ENCODE results near the gene ALMS1.
"Not testable (repeated sequence)": the region's sequence is repeated elsewhere in the genome, so short reads cannot be mapped to it uniquely, and the experiment has no call there.

ALMS1 gene, protein sequence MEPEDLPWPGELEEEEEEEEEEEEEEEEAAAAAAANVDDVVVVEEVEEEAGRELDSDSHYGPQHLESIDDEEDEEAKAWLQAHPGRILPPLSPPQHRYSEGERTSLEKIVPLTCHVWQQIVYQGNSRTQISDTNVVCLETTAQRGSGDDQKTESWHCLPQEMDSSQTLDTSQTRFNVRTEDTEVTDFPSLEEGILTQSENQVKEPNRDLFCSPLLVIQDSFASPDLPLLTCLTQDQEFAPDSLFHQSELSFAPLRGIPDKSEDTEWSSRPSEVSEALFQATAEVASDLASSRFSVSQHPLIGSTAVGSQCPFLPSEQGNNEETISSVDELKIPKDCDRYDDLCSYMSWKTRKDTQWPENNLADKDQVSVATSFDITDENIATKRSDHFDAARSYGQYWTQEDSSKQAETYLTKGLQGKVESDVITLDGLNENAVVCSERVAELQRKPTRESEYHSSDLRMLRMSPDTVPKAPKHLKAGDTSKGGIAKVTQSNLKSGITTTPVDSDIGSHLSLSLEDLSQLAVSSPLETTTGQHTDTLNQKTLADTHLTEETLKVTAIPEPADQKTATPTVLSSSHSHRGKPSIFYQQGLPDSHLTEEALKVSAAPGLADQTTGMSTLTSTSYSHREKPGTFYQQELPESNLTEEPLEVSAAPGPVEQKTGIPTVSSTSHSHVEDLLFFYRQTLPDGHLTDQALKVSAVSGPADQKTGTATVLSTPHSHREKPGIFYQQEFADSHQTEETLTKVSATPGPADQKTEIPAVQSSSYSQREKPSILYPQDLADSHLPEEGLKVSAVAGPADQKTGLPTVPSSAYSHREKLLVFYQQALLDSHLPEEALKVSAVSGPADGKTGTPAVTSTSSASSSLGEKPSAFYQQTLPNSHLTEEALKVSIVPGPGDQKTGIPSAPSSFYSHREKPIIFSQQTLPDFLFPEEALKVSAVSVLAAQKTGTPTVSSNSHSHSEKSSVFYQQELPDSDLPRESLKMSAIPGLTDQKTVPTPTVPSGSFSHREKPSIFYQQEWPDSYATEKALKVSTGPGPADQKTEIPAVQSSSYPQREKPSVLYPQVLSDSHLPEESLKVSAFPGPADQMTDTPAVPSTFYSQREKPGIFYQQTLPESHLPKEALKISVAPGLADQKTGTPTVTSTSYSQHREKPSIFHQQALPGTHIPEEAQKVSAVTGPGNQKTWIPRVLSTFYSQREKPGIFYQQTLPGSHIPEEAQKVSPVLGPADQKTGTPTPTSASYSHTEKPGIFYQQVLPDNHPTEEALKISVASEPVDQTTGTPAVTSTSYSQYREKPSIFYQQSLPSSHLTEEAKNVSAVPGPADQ (N-terminal part only)

DNA sequence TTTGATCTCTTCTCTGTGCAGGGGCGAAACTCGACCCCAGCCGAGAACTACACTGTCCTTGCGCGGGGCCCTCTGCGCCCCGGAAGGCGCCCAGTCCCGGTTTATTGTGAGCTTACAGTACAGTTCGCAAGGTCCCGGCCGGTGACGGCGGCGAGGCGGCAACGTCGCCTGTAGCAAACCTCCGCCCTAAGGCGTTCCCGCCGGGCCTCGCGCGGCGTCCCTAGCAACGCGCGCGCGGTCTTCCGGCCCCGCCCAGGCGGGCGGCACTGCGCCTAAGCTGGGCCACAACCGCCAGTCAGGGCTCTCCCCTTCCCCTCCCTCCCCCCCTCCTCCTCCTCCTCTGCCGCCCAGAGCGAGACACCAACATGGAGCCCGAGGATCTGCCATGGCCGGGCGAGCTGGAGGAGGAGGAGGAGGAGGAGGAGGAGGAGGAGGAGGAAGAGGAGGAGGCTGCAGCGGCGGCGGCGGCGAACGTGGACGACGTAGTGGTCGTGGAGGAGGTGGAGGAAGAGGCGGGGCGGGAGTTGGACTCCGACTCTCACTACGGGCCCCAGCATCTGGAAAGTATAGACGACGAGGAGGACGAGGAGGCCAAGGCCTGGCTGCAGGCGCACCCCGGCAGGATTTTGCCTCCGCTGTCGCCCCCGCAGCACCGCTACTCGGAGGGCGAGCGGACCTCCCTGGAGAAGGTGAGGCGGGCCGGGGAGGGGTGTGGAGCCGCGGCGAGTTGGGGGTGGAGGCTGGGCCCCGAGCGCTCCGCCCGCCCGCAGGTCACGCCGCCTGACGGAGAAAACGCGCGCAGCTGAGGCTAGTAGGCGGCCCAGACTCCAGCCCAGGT lies at the start of gene ALMS1:
ALMS1 (plus strand) TSS at position 333 of the 838 bp plus-strand sequence; CDS start at position 366, 33 bp downstream.
- DNase-seq (ENCODE audit: extremely low spot score): peak; percentile 94
- no peak for TF ChIP-seq FOXA1 (IDR thresholded peaks at IDR 0.05)
- TF ChIP-seq ZNF384 (IDR thresholded peaks at IDR 0.05): no peak
- no peak for TF ChIP-seq FOXK2 (IDR thresholded peaks at IDR 0.05)
- peak; percentile 58 for TF ChIP-seq L3MBTL2 (conservative IDR thresholded peaks at IDR 0.05)
- TF ChIP-seq ELF4 (IDR thresholded peaks at IDR 0.05): no peak; the same call in 1 of the 2 replicates
- ChIA-PET CTCF (no interaction called here), POLR2A (interaction anchor here (0.6 to 1.2 kb wide), 5 partner anchors 9 to 165 kb away, joined by 3 to 4 read pairs (median 3); partner anchors contain the start of gene CCT7)

DNA sequence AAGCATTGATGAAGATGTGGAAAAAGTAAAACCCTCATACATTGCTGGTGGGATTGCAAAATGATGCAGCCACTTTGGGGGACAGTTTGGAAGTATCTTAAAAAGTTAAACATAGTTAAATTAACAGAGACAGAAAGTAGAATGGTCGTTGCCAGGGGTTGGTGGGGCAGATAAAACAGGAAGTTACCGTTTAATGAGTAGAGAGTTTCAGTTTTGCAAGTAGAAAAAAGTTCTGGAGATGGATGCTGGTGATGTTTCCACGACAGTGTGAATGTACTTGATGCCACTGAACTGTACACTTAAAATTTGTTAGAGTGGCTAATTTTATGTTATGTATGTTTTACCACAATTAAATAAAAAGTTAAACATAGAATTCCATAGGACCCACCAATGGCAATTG lies 47.8 kb upstream of the ALMS1 start:
- ChIA-PET POLR2A (no interaction called here), CTCF (no interaction called here)
- TF ChIP-seq SUZ12 (IDR thresholded peaks at IDR 0.05) (no peak), HDGF (IDR thresholded peaks at IDR 0.05; ENCODE audit: borderline replicate concordance) (no peak), CTBP1 (IDR thresholded peaks at IDR 0.05; ENCODE audit: borderline replicate concordance) (no peak), FOXM1 (IDR thresholded peaks at IDR 0.05; ENCODE audit: borderline replicate concordance) (no peak), BHLHE40 (IDR thresholded peaks at IDR 0.05; ENCODE audit: borderline replicate concordance) (no peak), ARNT (IDR thresholded peaks at IDR 0.05) (no peak), TARDBP (IDR thresholded peaks at IDR 0.05) (no peak), LEF1 (IDR thresholded peaks at IDR 0.05; ENCODE audit: borderline replicate concordance) (no peak)
- TF ChIP-seq, protein P1, sequence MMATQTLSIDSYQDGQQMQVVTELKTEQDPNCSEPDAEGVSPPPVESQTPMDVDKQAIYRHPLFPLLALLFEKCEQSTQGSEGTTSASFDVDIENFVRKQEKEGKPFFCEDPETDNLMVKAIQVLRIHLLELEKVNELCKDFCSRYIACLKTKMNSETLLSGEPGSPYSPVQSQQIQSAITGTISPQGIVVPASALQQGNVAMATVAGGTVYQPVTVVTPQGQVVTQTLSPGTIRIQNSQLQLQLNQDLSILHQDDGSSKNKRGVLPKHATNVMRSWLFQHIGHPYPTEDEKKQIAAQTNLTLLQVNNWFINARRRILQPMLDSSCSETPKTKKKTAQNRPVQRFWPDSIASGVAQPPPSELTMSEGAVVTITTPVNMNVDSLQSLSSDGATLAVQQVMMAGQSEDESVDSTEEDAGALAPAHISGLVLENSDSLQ (IDR thresholded peaks at IDR 0.05): no peak
- no peak for DNase-seq (ENCODE audit: extremely low spot score)

DNA sequence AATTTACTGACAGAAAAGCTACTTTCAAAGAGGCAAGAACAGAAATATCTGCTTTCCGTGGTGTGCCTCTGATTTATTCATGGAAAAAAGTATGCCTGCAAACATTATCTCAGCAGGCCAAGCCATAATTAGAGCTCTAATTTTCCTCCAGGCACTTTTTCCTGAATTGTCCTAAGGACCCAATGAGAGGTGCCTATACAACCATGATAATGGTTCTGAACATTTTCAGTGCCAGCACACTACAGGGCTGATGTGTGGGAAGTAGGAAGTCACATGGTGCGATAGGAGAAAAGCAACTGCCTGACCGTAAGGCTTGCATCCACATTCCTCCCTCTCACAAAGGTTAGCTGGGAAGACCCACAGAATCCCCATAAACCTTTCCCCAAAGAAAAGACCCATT lies 46.4 kb upstream of the ALMS1 start:
- POLR2A ChIA-PET: no interaction called here
- no peak for DNase-seq (ENCODE audit: extremely low spot score)
- no peak for TF ChIP-seq HDGF (IDR thresholded peaks at IDR 0.05; ENCODE audit: borderline replicate concordance)
- TF ChIP-seq, protein P1 (IDR thresholded peaks at IDR 0.05): peak; percentile 11; the same call in 1 of the 2 replicates
- no peak for TF ChIP-seq TARDBP (IDR thresholded peaks at IDR 0.05)
- no peak for TF ChIP-seq LEF1 (IDR thresholded peaks at IDR 0.05; ENCODE audit: borderline replicate concordance)
- TF ChIP-seq BHLHE40 (IDR thresholded peaks at IDR 0.05; ENCODE audit: borderline replicate concordance): no peak
- no peak for TF ChIP-seq CTBP1 (IDR thresholded peaks at IDR 0.05; ENCODE audit: borderline replicate concordance)
- TF ChIP-seq ELF4 (IDR thresholded peaks at IDR 0.05): no peak
- TF ChIP-seq FOXA1 (IDR thresholded peaks at IDR 0.05): no peak
- CTCF ChIA-PET: interaction anchor here (0.7 to 0.9 kb wide), 2 partner anchors 49 to 970 kb away, joined by 3 to 5 read pairs; no protein-coding TSS in a partner anchor

DNA sequence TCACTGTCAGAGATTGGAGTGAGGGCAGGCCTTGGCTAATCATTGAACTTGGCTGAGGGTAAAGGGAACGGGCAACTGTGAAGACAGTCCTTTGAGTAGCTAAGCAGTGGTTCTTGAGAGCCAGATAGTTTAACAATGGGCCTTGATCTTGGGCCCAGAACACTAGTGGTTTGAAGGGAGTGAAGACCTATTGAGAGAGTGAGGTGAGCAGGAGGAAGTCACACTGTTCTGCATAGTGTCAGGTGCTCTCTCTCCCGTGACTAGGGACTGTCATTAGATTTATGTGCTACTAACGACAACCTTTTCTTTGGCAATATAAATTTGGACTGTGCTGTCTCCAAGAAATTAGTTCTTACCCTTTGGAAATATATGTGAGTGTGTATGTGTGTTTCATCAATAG lies 44.6 kb upstream of the ALMS1 start:
- no peak for TF ChIP-seq FOXK2 (IDR thresholded peaks at IDR 0.05)
- no peak for TF ChIP-seq TARDBP (IDR thresholded peaks at IDR 0.05)
- TF ChIP-seq ARNT (IDR thresholded peaks at IDR 0.05): no peak
- TF ChIP-seq, protein P1 (IDR thresholded peaks at IDR 0.05): no peak
- no peak for TF ChIP-seq NFRKB (IDR thresholded peaks at IDR 0.05)
- TF ChIP-seq L3MBTL2 (conservative IDR thresholded peaks at IDR 0.05): no peak
- TF ChIP-seq CTBP1 (IDR thresholded peaks at IDR 0.05; ENCODE audit: borderline replicate concordance): no peak
- no peak for TF ChIP-seq FOXA1 (IDR thresholded peaks at IDR 0.05)
- no peak for TF ChIP-seq SP1 (IDR thresholded peaks at IDR 0.05)
- no peak for TF ChIP-seq LEF1 (IDR thresholded peaks at IDR 0.05; ENCODE audit: borderline replicate concordance)
- TF ChIP-seq HDGF (IDR thresholded peaks at IDR 0.05; ENCODE audit: borderline replicate concordance): no peak
- no peak for TF ChIP-seq ZNF384 (IDR thresholded peaks at IDR 0.05)
- CTCF ChIA-PET: interaction anchor here (1.7 kb wide), 1 partner anchor 19 kb away, joined by 6 read pairs; no protein-coding TSS in a partner anchor
- no peak for DNase-seq (ENCODE audit: extremely low spot score)
- POLR2A ChIA-PET: no interaction called here

DNA sequence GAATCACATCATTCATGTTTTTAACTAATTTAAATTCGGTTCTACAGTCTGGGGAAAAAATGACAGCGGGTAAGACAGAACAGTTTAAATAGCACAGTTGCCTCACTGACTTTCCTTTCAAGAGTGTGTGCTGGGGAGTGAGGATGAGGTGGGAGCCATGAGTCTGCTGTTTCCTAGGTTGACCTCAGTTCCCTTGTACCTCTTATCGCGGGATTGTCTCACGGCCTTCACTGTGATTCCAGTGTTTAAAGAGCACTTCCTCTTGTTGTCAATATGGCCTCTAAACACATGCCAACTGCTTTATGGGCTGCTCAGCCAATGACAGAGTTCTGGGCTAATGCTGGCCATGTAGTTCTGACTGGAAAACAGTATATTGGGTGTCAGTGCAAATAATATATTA lies 41.6 kb upstream of the ALMS1 start:
- ChIA-PET CTCF (no interaction called here), POLR2A (no interaction called here)
- TF ChIP-seq LEF1 (IDR thresholded peaks at IDR 0.05; ENCODE audit: borderline replicate concordance) (no peak), SP1 (IDR thresholded peaks at IDR 0.05) (no peak), ARNT (IDR thresholded peaks at IDR 0.05) (no peak), FOXK2 (IDR thresholded peaks at IDR 0.05) (no peak), HDGF (IDR thresholded peaks at IDR 0.05; ENCODE audit: borderline replicate concordance) (no peak), ZNF384 (IDR thresholded peaks at IDR 0.05) (no peak)
- DNase-seq (ENCODE audit: extremely low spot score): no peak

DNA sequence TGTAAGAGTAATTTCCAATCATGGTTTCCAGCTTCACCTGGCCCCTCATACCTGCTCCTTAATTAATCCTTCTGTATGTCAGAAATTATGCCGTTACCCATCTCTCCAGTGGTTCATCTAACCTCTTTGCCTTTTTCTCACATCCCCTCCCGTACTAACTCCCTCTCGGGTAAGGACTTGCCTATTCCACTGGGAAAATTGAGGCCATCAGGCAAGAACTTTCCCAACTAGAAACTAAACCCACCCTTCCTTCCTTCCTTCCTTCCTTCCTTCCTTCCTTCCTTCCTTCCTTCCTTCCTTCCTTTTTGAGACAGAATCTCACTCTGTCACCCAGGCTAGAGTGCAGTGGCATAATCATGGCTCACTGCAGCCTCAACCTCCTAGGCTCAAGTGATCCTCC lies 40.9 kb upstream of the ALMS1 start:
- DNase-seq (ENCODE audit: extremely low spot score); CTCF ChIA-PET; POLR2A ChIA-PET: not testable (repeated sequence)
